GM23248 (cell line): ENCODE measurements around the gene PEAK3. TPM values are rescaled to one million over a fixed set of nuclear protein-coding genes. Genes with fewer than 3 reads are reported as not detected.

Source experiments
- DNase-seq: peaks from one replicate; pipeline ENCODE4 v3.0.0-alpha.2; 2015
- H2AFZ ChIP-seq: fragments of 200-600 bp; sonication (generic); 2 replicates; pipeline ENCODE4 v1.6.1; 2016; ENCODE audit warnings: antibody characterized with exemption
- H3F3A ChIP-seq: fragments of 200-600 bp; sonication (generic); 2 replicates; pipeline ENCODE4 v1.6.1; 2016; ENCODE audit warnings: mild to moderate bottlenecking, antibody characterized with exemption, mixed run types; ENCODE audit not compliant: insufficient read depth
- H3K27ac ChIP-seq: fragments of 200-600 bp; sonication (generic); 2 replicates; pipeline ENCODE4 v1.5.1; 2016; ENCODE audit warnings: mild to moderate bottlenecking
- H3K27me3 ChIP-seq: fragments of 200-600 bp; sonication (generic); replicated peaks from 2 replicates; pipeline ENCODE4 v1.6.1; 2016; ENCODE audit warnings: mild to moderate bottlenecking; ENCODE audit not compliant: insufficient read depth
- H3K36me3 ChIP-seq: fragments of 200-600 bp; sonication (generic); 2 replicates; pipeline ENCODE4 v1.6.1; 2016; ENCODE audit warnings: low read depth, mild to moderate bottlenecking
- H3K4me1 ChIP-seq: fragments of 200-600 bp; sonication (generic); 2 replicates; pipeline ENCODE4 v1.6.1; 2016; ENCODE audit warnings: mild to moderate bottlenecking; ENCODE audit not compliant: insufficient read depth
- H3K4me2 ChIP-seq: fragments of 200-600 bp; sonication (generic); one replicate; pipeline ENCODE4 v1.6.1; 2016; ENCODE audit warnings: mild to moderate bottlenecking; ENCODE audit not compliant: unreplicated experiment
- H3K4me3 ChIP-seq: fragments of 200-600 bp; sonication (generic); 2 replicates; pipeline ENCODE4 v1.5.1; 2016; ENCODE audit warnings: mild to moderate bottlenecking
- H3K79me2 ChIP-seq: fragments of 200-600 bp; sonication (generic); 2 replicates; pipeline ENCODE4 v1.6.1; 2016; ENCODE audit warnings: mild to moderate bottlenecking; ENCODE audit not compliant: insufficient read depth
- H3K9ac ChIP-seq: fragments of 200-600 bp; sonication (generic); 2 replicates; pipeline ENCODE4 v1.6.1; 2016; ENCODE audit warnings: mild to moderate bottlenecking
- H3K9me2 ChIP-seq: fragments of 200-600 bp; sonication (generic); 2 replicates; pipeline ENCODE4 v1.6.1; 2016; ENCODE audit warnings: mixed run types, mild to moderate bottlenecking, moderate library complexity; ENCODE audit not compliant: insufficient read depth
- H3K9me3 ChIP-seq: fragments of 200-600 bp; sonication (generic); one replicate; pipeline ENCODE4 v1.6.1; 2017; ENCODE audit warnings: low read depth
- H4K20me1 ChIP-seq: fragments of 200-600 bp; sonication (generic); 2 replicates; pipeline ENCODE4 v1.6.0; 2016; ENCODE audit not compliant: insufficient read depth
- EZH2 ChIP-seq: fragments of 200-600 bp; sonication (generic); IDR thresholded peaks from 2 replicates; pipeline ENCODE4 v1.6.1; 2018; ENCODE audit warnings: antibody characterized with exemption, mild to moderate bottlenecking; ENCODE audit not compliant: insufficient read depth, poor library complexity, severe bottlenecking
- EZH2phosphoT487 ChIP-seq: fragments of 200-600 bp; sonication (generic); IDR thresholded peaks from 2 replicates; pipeline ENCODE4 v1.6.1; 2018; ENCODE audit warnings: antibody characterized with exemption, moderate library complexity, mild to moderate bottlenecking, low read depth; ENCODE audit not compliant: insufficient read depth
- WGBS, 2 experiments: methylation state at CpG; one replicate each; pipeline ENCODE4 v1.1.6; 2015 to 2017; ENCODE audit warnings: low lambda C conversion rate in 2 of 2, low coverage in 1 of 2; ENCODE audit errors: missing lambda C conversion rate in 2 of 2; 5-methylcytosine and 5-hydroxymethylcytosine counted together
- in situ Hi-C: fragments of 300-500 bp; cut with MboI; formaldehyde crosslinking; loops from 2 replicates; pipeline ENCODE4 v1.15.0; 2020
- polyA plus RNA-seq: library from polyadenylated mRNA; unstranded; fragments of >200 nt; fragmentation: Nextera tagmentation; extraction: Ambion mirVana; gene quantifications from 2 replicates; pipeline ENCODE4 v1.2.1, GENCODE V29; 2016
- total RNA-seq: library from RNA; depleted of rRNA; stranded (reverse); fragments of >200 nt; shearing (Covaris generic); gene quantifications from 2 replicates; pipeline ENCODE4 v1.2.3, GENCODE V29; 2014

PEAK3 gene
- total and polyA plus RNA-seq, 2 experiments from 2014 or later, result not detected

DNA sequence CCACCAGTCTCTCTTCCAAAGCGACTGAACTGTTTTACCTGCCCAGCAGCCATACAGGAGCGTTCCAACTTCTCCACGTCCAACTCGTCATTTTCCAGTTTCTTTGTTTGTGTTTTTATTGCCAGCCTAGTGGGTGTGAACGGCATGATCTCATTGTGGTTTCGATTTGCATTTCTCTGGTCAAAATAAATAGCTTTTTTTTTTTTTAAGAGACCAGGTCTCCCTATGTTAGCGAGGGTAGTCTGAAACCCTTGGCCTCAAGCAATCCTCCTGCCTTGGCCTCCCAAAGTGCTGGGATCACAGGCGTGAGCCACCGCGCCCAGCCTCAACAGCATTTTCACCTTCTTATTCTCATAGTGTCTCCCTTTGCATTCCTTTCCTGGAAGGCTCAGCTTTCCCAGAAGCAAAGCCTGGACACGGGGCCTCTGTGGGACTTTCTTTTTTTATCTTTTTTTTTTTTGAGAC lies 21.6 kb downstream of the PEAK3 start:
- H3K9ac ChIP-seq, result no peak overlapping the region
- H3K27ac ChIP-seq, result no peak overlapping the region
- H3F3A ChIP-seq, result no peaks in the 10 kb centered on the region
- TF ChIP-seq EZH2phosphoT487 (no peak), EZH2 (no peak)
- H3K79me2 ChIP-seq, result no peaks in the 10 kb centered on the region
- in situ Hi-C loops, result no loop called here
- H3K9me3 ChIP-seq, result no peaks in the 10 kb centered on the region
- H2AFZ ChIP-seq, result no peak overlapping the region
- H3K4me1 ChIP-seq, result 0 out of 2 replicates have a peak, but pooled peaks cover 3% of the 10 kb centered on the region
- peak; percentile 76 for DNase-seq
- no peaks in the 10 kb centered on the region for H4K20me1 ChIP-seq
- no peaks in the 10 kb centered on the region for H3K27me3 ChIP-seq
- H3K4me3 ChIP-seq, result no peak overlapping the region
- no peaks in the 10 kb centered on the region for H3K36me3 ChIP-seq
- 22 to 25% methylated on average over 11 of the region's 11 CpGs for WGBS, 2 experiments
- peak overlapping the region; percentile 48 for H3K4me2 ChIP-seq
- H3K9me2 ChIP-seq, result no peaks in the 10 kb centered on the region

DNA sequence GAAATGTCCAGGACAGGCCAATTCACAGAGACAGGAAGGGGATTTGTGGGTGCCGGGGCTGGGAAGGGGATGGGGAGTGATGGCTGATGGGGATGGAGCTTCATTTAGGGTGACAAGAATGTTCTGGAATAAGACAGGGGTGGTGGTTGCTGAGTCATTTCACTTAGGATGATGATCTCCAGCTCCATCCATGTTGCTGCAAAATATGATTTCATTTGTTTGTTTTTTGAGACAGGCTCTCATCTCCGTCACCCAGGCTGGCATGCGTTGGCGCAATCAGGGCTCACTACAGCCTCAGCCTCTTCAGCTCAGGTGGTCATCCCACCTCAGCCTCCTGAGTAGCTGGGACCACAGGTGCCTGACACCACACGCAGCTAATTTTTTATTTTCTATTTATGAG lies 22.6 kb downstream of the PEAK3 start:
- H3K79me2 ChIP-seq, result no peaks in the 10 kb centered on the region
- TF ChIP-seq EZH2phosphoT487 (no peak), EZH2 (no peak)
- no peak overlapping the region for H2AFZ ChIP-seq
- no peaks in the 10 kb centered on the region for H3K9me3 ChIP-seq
- H3K36me3 ChIP-seq, result no peaks in the 10 kb centered on the region
- H3K4me1 ChIP-seq, result 0 out of 2 replicates have a peak, but pooled peaks cover 3% of the 10 kb centered on the region
- H3K27ac ChIP-seq, result no peak overlapping the region
- H3K4me2 ChIP-seq, result no peak overlapping the region
- H3K9ac ChIP-seq, result no peak overlapping the region
- WGBS, 2 experiments, result 81 to 86% methylated on average over 5 of the region's 5 CpGs
- peak; percentile 44 for DNase-seq
- no peaks in the 10 kb centered on the region for H3K9me2 ChIP-seq
- in situ Hi-C loops, result no loop called here
- no peaks in the 10 kb centered on the region for H3K27me3 ChIP-seq
- no peaks in the 10 kb centered on the region for H3F3A ChIP-seq
- no peaks in the 10 kb centered on the region for H4K20me1 ChIP-seq
- H3K4me3 ChIP-seq, result no peak overlapping the region

DNA sequence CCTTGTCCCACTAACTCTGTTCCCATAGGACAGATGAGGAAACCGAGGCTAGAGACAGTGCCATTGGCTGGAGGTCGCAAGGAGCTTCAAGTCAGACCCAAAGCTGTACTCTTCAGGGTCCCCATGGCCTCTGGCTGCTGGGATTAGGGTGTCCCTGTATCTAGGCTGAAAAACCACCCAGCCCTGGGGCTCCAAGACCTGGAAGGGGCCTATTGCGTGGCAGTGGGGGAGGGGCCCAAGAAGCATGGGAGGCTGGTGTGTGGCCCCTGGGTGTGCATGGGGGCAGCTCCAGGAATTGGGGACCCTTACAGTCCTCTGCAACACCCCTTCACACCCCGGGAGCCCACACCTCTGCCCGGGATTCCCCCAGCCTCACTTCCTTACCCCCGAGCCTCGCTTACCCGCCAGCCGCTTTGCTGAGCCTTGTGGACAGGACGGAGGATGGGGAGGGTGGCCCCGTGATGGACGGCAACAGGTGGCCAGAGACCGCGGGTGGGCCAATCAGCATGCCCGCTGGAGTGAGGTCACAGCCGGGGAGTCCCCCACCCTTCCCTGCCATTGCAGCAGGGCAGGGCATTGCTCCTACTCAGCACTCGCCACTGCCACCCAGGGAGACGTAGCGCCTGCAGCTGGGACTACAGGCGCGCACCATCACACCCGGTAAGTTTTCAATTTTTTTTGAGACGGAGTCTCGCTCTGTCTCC lies 25.8 kb downstream of the PEAK3 start, which contains the start of gene JSRP1:
TSS of gene JSRP1 (minus strand) at position 436 of the 704 bp plus-strand sequence. CDS start 1,103 bp downstream, outside the sequence.
- Histone ChIP-seq H2AFZ (no peak within 1 kb of the TSS), H3K9me2 (no peaks in the 10 kb centered on the region), H4K20me1 (no peaks in the 10 kb centered on the region), H3K4me3 (no peak within 1 kb of the TSS), H3K4me1 (0 out of 2 replicates have a peak, but pooled peaks cover 3% of the 10 kb centered on the region), H3K79me2 (no peaks in the 10 kb centered on the region), H3K9me3 (no peaks in the 10 kb centered on the region), H3K36me3 (no peaks in the 10 kb centered on the region), H3K4me2 (no peak within 1 kb of the TSS), H3K27me3 (peaks cover 18% of the 10 kb centered on the region), H3K27ac (no peak within 1 kb of the TSS), H3K9ac (no peak within 1 kb of the TSS), H3F3A (no peaks in the 10 kb centered on the region)
- no peak for DNase-seq
- in situ Hi-C loops, result no loop called here
- 77 to 78% methylated on average over 24 of the region's 24 CpGs for WGBS, 2 experiments
- TF ChIP-seq EZH2 (no peak), EZH2phosphoT487 (no peak)

DNA sequence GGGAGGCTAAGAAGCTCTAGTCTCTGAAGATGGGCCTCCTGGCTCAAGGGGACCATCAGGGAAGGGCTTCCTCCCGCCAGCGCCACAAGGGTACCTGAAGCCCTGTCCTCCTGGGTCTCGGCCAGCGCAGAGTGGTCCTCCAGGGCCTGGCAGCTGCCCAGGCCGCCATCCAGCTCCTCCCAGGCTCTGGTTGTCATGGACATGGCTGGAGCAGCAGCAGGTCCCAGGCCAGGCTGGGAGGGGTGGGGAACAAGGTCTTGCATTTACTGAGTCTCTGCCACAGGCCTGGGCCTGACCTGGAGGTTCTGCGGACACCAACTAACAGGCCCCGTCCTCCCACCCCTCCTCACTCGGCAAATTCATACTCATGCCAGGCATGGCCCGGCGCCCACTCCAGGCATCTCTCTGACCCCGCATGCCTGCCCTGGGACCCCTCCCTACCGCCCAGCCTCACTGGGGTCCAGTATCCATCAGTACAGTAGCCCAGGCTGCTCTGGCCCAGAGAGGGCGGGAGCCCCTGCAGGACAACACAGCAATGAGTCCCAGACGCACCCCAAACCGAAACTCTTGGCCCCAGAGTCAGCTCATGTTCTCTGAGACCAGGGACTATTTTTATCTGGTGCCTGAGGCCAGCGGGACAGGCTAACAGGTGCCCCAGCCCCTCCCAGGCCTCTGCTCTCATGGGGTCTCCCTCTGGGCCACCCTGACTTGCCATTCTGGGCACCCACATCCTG lies 26.7 kb downstream of the PEAK3 start:
- Histone ChIP-seq H3K27me3 (peaks cover 21% of the 10 kb centered on the region), H3K27ac (no peak overlapping the region), H3K9me2 (no peaks in the 10 kb centered on the region), H3K9ac (no peak overlapping the region), H3K4me1 (no peaks in the 10 kb centered on the region), H3F3A (no peaks in the 10 kb centered on the region), H3K79me2 (no peaks in the 10 kb centered on the region), H3K4me3 (no peak overlapping the region), H3K9me3 (no peaks in the 10 kb centered on the region), H2AFZ (no peak overlapping the region), H4K20me1 (no peaks in the 10 kb centered on the region), H3K4me2 (no peak overlapping the region), H3K36me3 (no peaks in the 10 kb centered on the region)
- DNase-seq, result no peak
- in situ Hi-C loops, result no loop called here
- TF ChIP-seq EZH2phosphoT487, result no peak
- no peak for TF ChIP-seq EZH2
- WGBS, 2 experiments, result 78 to 83% methylated on average over 16 of the region's 16 CpGs
